Raji (cell line): ENCODE data around the gene TGM1.

Experiments used
- POLR2A ChIP-seq: IDR thresholded peaks from 2 replicates; pipeline ENCODE4 v1.6.1; 2011; ENCODE audit warnings: low read depth, low read length, control low read depth; ENCODE audit not compliant: insufficient read depth

The TGM1 gene

DNA sequence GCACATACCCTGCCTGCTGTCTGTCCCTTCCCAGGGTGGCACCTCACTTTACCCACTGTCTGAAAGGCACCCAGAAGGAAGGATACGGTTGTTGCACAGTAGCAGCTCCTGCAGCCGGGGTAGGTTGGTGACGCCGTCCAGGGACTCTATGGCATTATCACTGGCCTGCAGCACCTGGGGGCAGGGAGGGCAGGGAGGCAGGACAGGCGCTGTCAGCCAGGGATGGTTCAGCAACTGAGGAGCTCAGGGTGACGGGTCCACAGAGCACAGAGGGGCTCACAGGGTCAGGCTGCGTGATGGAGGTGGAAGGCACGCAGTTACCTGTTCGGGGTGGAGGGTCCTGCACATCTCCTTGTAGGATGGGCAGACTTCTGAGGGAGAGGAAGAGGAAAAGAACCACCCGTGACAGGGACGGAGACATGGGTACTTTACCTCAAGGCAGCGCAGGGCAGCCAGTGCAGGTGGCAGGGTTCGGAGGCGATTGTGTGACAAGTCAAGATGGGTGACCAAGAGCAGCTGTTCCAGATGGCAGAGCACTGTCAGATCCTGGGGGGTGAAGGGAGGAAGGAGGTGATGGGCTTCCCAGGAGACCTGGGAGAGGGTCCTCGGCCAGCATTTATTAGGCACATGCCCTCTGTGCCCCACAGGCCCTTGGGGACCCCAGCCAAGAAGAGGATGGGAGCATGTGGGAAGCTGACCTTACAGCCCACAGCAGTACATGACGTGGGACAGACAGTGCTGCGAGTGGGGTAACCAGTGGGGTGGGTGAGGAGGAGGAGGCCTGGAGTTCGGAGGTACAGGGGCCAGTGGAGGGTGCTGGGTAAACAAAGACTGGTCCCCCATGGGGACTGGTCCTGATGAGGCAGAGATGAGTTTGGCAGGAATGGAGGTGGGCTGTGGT, 3.6 kb upstream of the TGM1 start:
- no peak for TF ChIP-seq POLR2A

DNA sequence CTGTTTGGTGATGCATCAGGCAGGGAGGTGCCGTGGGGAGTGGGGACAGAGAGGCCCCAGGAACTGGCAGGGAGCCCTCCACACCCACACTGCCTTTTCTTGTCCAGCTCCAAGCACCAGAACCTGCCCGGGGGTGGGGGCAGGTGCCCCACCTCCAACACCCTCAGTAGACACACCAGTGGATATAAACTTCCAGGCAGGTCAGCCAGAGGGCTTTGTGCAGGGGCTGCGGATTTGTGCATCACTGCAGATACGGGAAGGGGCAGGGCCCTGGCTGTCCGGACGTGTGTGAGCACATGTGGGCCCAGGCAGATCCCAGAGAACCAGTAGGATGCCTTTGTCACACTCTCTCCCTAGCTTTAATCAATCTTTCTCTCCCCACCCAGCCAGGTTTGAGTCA, 1.3 kb upstream of the TGM1 start:
- TF ChIP-seq POLR2A = no peak

DNA sequence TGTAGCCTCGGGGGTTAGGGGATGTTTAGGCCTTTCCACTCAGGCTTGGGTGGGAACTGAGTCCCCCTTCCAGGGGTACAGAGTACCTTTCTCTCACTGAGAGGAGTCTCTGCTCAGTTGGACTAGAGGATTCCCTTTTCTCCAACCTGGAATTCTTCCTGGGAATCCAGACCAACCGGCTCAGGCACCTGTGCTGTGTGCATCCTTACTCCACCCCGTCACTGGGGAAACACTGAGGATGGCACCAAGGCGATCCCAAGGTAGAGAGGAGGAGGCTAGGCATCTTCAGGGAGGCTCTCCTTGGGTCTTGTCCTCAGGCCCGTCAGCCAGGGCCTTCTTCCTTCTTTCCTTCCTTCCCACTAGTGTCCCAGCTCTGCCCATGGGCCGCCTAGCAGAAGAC, 871 bp upstream of the TGM1 start:
- TF ChIP-seq POLR2A = no peak

DNA sequence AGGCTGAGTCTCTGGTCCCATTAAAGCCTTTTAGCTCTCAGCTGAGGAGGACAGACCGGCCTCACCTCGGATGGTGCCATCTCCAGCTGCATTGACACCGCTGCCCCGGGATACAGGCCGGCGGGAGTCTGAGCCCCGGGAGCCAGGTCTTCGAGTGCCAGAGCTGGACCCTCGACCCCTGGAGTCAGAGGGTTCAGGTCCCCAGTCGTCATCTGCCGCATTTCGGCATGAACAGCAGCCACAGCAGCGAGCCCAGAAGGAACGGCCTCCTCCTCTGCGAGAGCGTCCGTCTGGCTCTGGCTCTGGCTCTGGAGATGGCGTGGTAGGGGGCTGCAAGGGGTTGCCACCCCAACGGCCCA, 1.0 kb downstream of the TGM1 start:
- TF ChIP-seq POLR2A = no peak

DNA sequence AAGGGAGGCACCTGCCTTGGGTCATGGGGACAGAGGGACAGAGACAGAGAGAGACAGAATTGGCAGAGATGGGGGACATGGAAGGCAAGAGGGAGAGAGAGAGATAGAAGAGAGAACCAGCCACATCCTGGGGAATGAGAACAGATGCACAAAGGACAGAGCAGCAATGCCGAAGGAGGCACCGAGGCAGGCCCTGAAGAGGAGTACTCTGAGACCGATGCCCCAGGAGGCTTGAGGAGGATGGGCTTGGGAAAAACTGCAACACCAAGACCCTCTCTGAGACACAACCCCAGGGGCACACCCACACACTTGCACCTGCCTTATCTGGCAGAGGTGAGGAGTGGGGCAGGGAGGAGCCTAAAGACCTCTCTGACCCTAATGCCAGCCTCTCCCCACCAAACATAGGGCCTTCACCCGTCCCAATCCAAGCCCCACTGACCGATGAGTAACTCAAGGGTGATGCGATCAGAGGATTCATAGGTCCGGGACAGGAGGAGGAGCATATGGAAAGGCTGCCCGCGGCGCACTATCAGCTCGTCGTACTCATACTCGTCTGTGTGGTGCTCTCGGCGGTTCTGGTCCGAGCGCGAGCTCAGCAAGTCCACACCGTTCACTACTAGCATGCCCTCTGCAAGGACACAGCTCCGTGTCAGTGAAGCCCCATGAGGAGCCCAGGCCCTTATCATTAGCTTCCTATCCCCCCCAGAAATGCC, 1.6 kb downstream of the TGM1 start:
- TF ChIP-seq POLR2A = no peak

DNA sequence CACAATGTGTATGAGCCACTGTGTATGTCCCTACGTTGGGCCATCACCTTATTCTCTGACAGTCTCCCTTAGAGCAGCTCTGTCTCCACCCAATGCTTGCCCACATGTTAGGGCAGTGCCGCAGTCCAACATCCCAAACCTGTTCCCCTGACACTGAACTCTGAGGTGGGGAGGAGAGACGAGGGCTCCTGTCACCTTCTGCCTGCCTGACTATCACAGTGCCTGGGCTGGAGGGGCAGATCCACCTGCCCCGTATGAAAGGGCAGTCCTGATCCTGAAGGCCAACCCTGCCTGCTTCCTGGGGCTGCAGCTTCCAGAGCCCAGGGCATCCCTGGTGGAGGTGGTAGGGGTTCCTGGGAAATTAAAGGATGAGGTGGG, 2.2 kb downstream of the TGM1 start:
- TF ChIP-seq POLR2A = no peak

DNA sequence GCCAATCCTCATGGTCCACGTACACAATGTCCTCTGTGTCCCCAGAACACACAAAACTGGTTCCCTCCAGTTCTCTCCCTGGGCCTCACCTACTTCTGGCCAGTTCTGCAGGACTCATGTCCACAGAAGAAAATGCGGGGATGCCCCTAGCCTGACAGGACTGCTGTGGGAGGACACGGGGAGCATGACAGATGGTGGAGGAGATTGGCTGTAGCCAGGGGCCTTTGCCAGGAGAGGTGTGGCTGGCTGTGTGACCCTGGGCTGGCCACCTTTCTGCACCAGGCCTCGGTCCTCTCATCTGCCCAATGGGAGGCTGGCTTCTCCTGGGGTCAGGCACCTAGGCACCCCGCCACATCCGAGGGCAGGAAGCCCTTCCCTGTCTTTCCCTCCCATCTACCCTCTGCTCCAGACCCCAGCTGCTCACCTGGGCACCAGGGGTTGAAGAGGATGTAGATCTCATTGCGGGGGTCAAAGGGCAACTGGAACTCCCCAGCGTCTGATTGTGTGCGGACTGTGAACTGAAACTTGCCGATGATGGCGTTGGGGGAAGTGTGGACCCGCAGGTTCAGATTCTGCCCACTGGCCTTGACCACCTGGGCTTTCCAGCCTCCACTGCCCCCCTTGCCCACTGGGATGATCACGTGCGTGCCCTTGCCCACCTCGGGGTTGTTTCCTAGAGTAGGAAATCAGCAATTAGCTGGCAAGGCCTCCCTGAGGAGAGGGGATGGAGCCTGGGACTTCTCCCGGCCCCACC, 2.8 kb downstream of the TGM1 start:
- no peak for TF ChIP-seq POLR2A

DNA sequence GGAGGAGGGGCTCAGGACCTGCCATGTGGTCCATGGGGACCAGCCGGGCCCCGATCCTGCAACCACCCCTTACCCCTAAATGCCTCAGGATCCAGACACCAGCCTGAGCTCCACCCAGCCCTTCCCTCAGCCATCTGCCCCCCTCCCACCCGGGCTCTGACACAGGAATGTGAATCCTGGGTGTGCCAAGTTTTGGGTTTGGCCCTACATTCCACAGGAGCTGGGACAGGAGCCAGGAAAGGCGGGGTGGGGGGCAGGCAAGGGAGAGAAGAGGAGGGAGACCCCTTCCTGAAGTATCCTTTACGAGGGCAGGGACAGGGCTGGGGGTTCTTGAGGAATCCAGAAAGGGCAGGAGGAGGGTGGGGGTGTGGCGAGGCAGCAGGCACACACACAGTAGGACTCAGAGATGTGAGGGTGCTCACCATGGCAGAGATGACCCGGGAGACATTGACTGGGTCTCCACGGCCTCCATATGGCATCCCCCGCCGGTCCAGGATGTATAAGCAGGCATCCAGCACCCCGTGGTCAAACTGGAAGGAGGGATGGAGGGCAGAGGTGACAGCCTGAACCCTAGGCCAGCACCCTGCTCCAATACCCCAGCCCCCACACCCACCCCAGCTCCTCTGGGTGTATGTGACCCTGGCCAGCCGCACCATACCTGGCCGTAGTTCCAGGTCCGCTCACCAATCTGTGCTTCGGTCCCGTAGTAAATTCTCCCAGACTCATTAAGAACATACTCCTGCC, 3.5 kb downstream of the TGM1 start:
- no peak for TF ChIP-seq POLR2A

DNA sequence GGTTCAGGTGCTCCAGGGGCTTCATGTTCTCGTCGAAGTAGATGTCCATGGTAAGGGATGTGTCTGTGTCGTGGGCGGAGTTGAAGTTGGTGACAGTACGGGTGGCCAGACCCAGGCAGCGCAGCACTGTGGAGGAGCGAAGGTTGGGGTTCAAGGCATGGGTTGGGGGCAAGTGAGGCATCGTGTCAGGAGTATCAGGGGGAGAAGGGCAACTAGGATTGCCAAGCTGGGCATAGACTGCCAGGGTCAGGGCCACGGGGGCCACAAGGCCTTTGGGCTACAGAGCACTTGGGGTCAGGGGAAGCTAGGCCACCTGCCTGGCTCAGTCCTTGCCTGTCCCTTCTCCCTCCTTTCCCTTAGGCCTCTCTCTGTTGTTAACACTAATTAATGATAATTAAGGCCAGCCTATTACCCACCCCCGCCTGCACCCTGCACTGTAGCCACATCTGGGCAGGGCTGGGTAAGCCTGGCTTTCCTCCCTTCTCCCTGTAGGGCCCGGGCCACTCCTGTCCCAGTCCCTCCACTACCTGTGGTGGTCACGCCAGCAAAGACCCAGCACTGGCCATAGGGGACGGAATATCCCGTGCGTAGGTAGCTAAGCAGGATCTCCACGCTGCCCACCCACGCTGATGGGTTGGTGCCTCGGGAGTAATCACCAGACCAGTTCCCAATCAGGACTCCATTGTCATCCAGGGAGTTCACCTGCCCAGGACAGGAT, 4.3 kb downstream of the TGM1 start:
- no peak for TF ChIP-seq POLR2A

DNA sequence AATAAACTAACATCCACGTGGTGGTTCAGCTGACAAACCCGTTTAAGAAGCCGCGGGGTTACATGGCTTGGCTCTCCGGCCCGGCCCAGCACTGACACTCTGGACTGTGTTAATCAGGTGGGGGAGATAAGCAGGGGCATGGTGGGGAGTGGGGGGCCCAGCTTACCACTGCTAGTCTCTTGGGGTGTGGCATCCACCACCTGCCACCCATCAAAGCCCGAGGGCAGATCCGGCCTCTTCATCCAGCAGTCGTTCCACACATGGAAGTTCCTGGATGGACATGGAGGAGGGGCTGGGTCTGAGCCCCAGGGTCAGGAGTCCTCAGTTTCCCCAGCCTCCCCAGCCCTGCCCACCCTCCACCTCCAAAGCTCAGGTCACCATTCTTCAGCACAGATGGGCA, 4.9 kb downstream of the TGM1 start:
- TF ChIP-seq POLR2A = no peak

DNA sequence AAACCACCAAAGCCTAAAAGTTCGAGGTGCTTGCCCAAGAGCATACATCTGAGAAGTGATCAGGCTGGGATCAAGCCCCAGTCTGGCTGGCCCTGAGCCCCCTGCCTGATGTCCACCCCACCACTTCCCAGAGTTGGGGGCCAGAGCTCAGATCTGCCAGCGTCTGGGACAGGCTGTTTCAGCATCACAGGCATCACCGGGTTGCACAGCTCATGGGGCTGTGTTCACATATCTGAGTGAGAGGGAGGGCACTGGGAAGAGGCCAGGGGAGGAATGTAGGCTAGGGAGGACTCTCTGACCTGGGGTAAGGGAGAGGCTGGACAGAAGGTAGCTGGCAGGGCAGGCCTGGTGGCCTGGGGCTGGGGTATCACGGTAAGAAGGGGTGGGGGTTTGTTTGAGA, 6.0 kb downstream of the TGM1 start:
- no peak for TF ChIP-seq POLR2A

DNA sequence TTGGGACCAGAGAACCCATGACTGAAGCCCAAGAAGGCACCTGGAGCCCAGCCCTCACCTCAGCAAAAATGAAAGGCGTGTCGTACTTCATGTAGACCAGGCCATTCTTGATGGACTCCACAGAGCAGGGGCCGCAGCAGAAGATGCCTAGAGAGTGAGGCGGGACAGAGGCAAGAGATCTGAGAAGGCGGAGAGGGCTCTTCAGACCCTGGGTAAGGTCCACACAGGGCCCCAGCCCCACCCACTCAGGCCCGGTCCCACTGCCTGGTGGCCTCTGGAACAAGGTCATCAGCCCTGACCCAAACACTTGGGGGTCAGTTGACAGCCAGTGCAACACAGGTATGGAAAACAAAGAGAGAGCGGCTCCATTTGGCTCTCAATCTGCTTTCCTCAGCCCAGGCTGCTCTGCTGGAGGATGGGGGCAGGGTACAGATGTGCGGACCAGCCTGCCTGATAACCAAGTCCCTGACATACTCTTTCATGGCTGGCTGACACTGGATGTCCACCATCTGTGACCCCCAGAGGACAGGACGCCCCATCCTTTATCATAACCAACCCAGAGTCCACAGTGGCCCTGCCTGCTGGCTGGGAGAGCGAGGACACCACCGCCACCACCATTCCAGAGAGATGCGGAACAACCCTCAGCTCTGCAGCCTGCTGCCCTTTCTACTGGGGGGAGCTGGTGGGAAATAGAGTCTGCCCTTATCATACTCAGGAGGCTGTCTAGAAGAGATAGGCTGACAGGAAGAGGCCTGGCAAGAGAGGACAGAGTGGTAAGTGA, 6.9 kb downstream of the TGM1 start:
- TF ChIP-seq POLR2A = no peak

DNA sequence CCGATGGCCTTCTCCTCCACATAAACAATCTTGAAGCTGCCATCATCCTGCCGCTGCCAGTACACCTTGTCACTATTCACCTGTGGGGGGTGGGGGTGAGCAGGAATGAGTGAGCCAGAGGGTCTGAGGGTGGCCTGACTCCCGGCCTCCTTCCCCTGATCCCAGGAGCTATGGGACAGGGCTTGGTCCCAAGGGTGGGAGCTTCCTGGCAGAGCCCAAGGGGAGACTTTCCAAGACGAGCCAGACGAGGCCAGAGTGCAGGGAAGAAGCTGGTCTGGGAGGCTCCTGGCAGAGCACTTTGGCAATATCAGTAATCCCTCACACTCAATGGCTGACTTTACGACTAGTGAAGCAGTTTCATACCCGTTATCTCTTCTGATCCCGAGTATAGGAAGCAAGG, 7.5 kb downstream of the TGM1 start:
- TF ChIP-seq POLR2A = no peak
